Pancreas (tissue), 10 donors: ENCODE results near the gene FADS2. TPM values are rescaled to one million over a fixed set of nuclear protein-coding genes. Genes with fewer than 3 reads are reported as not detected.

Source experiments
- ATAC-seq, 4 donors: fragments of 200-7000 bp; cut with Tn5 transposase; one replicate each; pipeline versions ENCODE4 v1.8.0 to v1.9.1; 2020; ENCODE audit warnings: mild to moderate bottlenecking in 4 of 4, moderate library complexity in 4 of 4
- DNase-seq, 6 donors: peaks; one replicate each; pipeline ENCODE4 v3.0.0-alpha.2; 2020
- FAIRE-seq: peaks from 2 replicates; lab custom pipeline; 2012; peaks lifted over from hg19 to GRCh38; lab: Jason Lieb, UNC
- H3K27ac ChIP-seq, 4 donors: fragments of 200-600 bp; sonication (generic); 1 replicate in 3 of 4; 2 replicates in 1 of 4; pipeline versions ENCODE4 v1.5.0 to v1.8.0; 2020
- H3K27me3 ChIP-seq, 4 donors: fragments of 200-600 bp; one replicate each; pipeline ENCODE4 v1.8.0; 2021
- H3K36me3 ChIP-seq, 3 donors: fragments of 200-600 bp; sonication (generic) in 1 of 3; one replicate each; pipeline versions ENCODE4 v1.5.0 to v1.8.0; 2020 to 2021
- H3K4me1 ChIP-seq, 3 donors: fragments of 200-600 bp; one replicate each; pipeline ENCODE4 v1.8.0; 2021
- H3K4me3 ChIP-seq, 4 donors: fragments of 200-600 bp; sonication (generic) in 2 of 4; one replicate each; pipeline versions ENCODE4 v1.5.0 to v1.8.0; 2020 to 2021
- H3K9me3 ChIP-seq, 4 donors: fragments of 200-600 bp; one replicate each; pipeline ENCODE4 v1.8.0; 2021
- CTCF ChIP-seq, 4 donors: fragments of 200-600 bp; sonication (generic) in 3 of 4; IDR thresholded peaks; one replicate each; pipeline versions ENCODE4 v1.5.0 to v1.8.0; 2021; ENCODE audit warnings: antibody characterized with exemption in 4 of 4
- WGBS, 2 donors: extraction: QIAGEN DNeasy Blood & Tissue Kit; methylation state at CpG; one replicate each; pipeline ENCODE4 v1.1.7; 2013; 5-methylcytosine and 5-hydroxymethylcytosine counted together
- intact Hi-C, 3 donors: fragments of 100-400 bp; cut with DNase I; formaldehyde crosslinking; loops; one replicate each; pipeline versions ENCODE4 v1.11.1 to v1.14.2; 2022
- polyA plus RNA-seq, 2 donors: library from polyadenylated mRNA; stranded (reverse); fragments of 200-250 nt; gene quantifications; one replicate each; pipeline ENCODE4 v1.2.3, GENCODE V29; 2013
- total RNA-seq, 6 donors: library from RNA; stranded (reverse); fragmentation: NEBNext Ultra II Directional in 4 of 6; extraction: Animal tissue kit (Norgen Biotek cat#: 25700) in 4 of 6; gene quantifications; one replicate each; pipeline versions ENCODE4 v1.2.1 to v1.2.4, GENCODE V29; 2021 to 2023
- donor health status: healthy with polysubstance abuse.
- donor health status: DM: no; HTN: no; CAD: no; lungs with moderate emphysema.
- donor health status: DM: no; HTN: no; CAD: no.
- donor health status: control.
- donor health status: control.
- donor health status: Bipolar disorder and iron deficiency.
- donor health status: DM: yes; HTN: yes; CAD: no.
- donor health status: DM: no; HTN: no; CAD: no.
- donor health status: DM: no; HTN: no; CAD: no.
- donor health status: DM: yes; HTN: yes; CAD: no.

Gene FADS2
- total and polyA plus RNA-seq, 8 donors: 1.7 to 21.3 (median 7.3) TPM

GRCh38 chr11:61887839-61888494, 59.9 kb downstream of the FADS2 start:
- WGBS, 2 donors: 62 to 78% methylated on average over 7 of the region's 7 CpGs
- Histone ChIP-seq H3K27me3 (no peaks in the 10 kb centered on the region), H3K9me3 (no peaks in the 10 kb centered on the region), H3K27ac (peak overlapping the region in 2 of 4 donors; percentile 19 to 46), H3K4me3 (no peak overlapping the region), H3K4me1 (peaks cover 0 to 7% (median 0%) of the 10 kb centered on the region in 3 donors), H3K36me3 (no peaks in the 10 kb centered on the region)
- ATAC-seq (peak in 3 of 4 donors; percentile 12 to 32 (median 23)), DNase-seq (peak in 5 of 6 donors; percentile 60 to 73 (median 63)), FAIRE-seq (no peak)
- intact Hi-C loops: no loop called here
- no peak for TF ChIP-seq CTCF (IDR thresholded peaks at IDR 0.05)

GRCh38 chr11:61888590-61888989, 60.5 kb downstream of the FADS2 start:
- Histone ChIP-seq H3K4me3 (no peak overlapping the region), H3K27me3 (no peaks in the 10 kb centered on the region), H3K36me3 (no peaks in the 10 kb centered on the region), H3K9me3 (no peaks in the 10 kb centered on the region), H3K27ac (peak overlapping the region in 2 of 4 donors; percentile 19 to 46), H3K4me1 (peaks cover 0 to 7% (median 0%) of the 10 kb centered on the region in 3 donors)
- no peak for ATAC-seq
- TF ChIP-seq CTCF (IDR thresholded peaks at IDR 0.05): no peak
- intact Hi-C loops: no loop called here
- WGBS, 2 donors: 89 to 94% methylated on average over 12 of the region's 12 CpGs
- no peak for FAIRE-seq
- no peak for DNase-seq

GRCh38 chr11:61889831-61890230, 61.7 kb downstream of the FADS2 start:
- intact Hi-C loops: loop anchor here in 1 of 3 donors (10.0 kb wide), 1 partner anchor 85 kb away; no protein-coding TSS in a partner anchor
- Histone ChIP-seq H3K36me3 (no peaks in the 10 kb centered on the region), H3K27ac (no peak overlapping the region), H3K4me1 (peaks cover 0 to 7% (median 0%) of the 10 kb centered on the region in 3 donors), H3K4me3 (no peak overlapping the region), H3K27me3 (no peaks in the 10 kb centered on the region), H3K9me3 (no peaks in the 10 kb centered on the region)
- ATAC-seq: no peak
- FAIRE-seq: no peak
- 95 to 96% methylated on average over 10 of the region's 10 CpGs for WGBS, 2 donors
- TF ChIP-seq CTCF (IDR thresholded peaks at IDR 0.05): no peak
- DNase-seq: peak in 1 of 6 donors; percentile 40

GRCh38 chr11:61890529-61891330, 62.6 kb downstream of the FADS2 start:
- 1 to 2% methylated on average over 32 to 38 of the region's 38 CpGs for WGBS, 2 donors
- no peaks in the 10 kb centered on the region for H3K36me3 ChIP-seq
- DNase-seq (peak; percentile 42 to 82 (median 66)), ATAC-seq (peak; percentile 9 to 44 (median 21)), FAIRE-seq (no peak)
- H3K4me3 ChIP-seq: peak overlapping the region; percentile 51 to 86 (median 78)
- intact Hi-C loops: loop anchor here in 1 of 3 donors (10.0 kb wide), 1 partner anchor 86 kb away; no protein-coding TSS in a partner anchor
- no peaks in the 10 kb centered on the region for H3K27me3 ChIP-seq
- H3K9me3 ChIP-seq: no peaks in the 10 kb centered on the region
- H3K27ac ChIP-seq: peak overlapping the region; percentile 34 to 75 (median 62)
- peaks cover 0 to 7% (median 0%) of the 10 kb centered on the region in 3 donors for H3K4me1 ChIP-seq
- TF ChIP-seq CTCF (IDR thresholded peaks at IDR 0.05): no peak
